IMR-90 (cell line): ENCODE results near the gene GCSAM. TPM values are rescaled to one million over a fixed set of nuclear protein-coding genes. Genes with fewer than 3 reads are reported as not detected.

Experiments
- ATAC-seq: fragments of 200-7000 bp; cut with Tn5 transposase; 2 replicates; pipeline ENCODE4 v1.9.1; 2020; ENCODE audit warnings: low read depth, mild to moderate bottlenecking, moderate library complexity
- BruUV-seq: library from RNA; stranded (reverse); fragments of 400-500 nt; replicated peaks from 2 replicates; lab custom pipeline; 2021; lab: Mats Ljungman, UMichigan
- CTCF ChIA-PET: fragments of 300-600 bp; formaldehyde crosslinking; extraction: SDS; loops from one replicate; lab custom pipeline; 2021; ENCODE audit warnings: antibody characterized with exemption; lab: Yijun Ruan, JAX
- POLR2A ChIA-PET: fragments of 300-600 bp; sonication (Branson Sonifier 250); formaldehyde crosslinking; loops from one replicate; lab custom pipeline; 2022; ENCODE audit warnings: antibody characterized with exemption; ENCODE audit not compliant: unreplicated experiment; lab: Charles Lee
- DNase-seq: peaks from one replicate; pipeline ENCODE4 v3.0.0; 2013
- H2AFZ ChIP-seq: replicated peaks from 2 replicates; pipeline ENCODE3; 2013; ENCODE audit warnings: low read length, mild to moderate bottlenecking; ENCODE audit not compliant: poor library complexity
- H2AK5ac ChIP-seq: 2 replicates; pipeline ENCODE4 v1.6.1; 2013; ENCODE audit warnings: low read depth, low read length, inconsistent platforms
- H2AK9ac ChIP-seq: replicated peaks from 2 replicates; pipeline ENCODE3; 2013; ENCODE audit warnings: mild to moderate bottlenecking, low read depth, low read length, moderate library complexity; ENCODE audit not compliant: poor library complexity
- H2BK120ac ChIP-seq: 2 replicates; pipeline ENCODE4 v1.6.1; 2013; ENCODE audit warnings: low read depth, low read length, inconsistent platforms
- H2BK15ac ChIP-seq: 3 replicates; pipeline ENCODE4 v1.6.1; 2013; ENCODE audit warnings: low read depth, low read length, inconsistent platforms
- H2BK20ac ChIP-seq: 2 replicates; pipeline ENCODE4 v1.6.1; 2013; ENCODE audit warnings: low read depth, mild to moderate bottlenecking, inconsistent platforms, low read length, moderate library complexity
- H2BK5ac ChIP-seq: 2 replicates; pipeline ENCODE4 v1.6.1; 2013; ENCODE audit warnings: mild to moderate bottlenecking, low read depth, low read length, inconsistent platforms; ENCODE audit not compliant: poor library complexity, severe bottlenecking
- H3K14ac ChIP-seq: replicated peaks from 2 replicates; pipeline ENCODE4 v1.6.1; 2013; ENCODE audit warnings: low read depth, low read length, inconsistent platforms
- H3K18ac ChIP-seq: 2 replicates; pipeline ENCODE4 v1.6.1; 2013; ENCODE audit warnings: low read depth, low read length, control low read depth
- H3K23ac ChIP-seq: 2 replicates; pipeline ENCODE4 v1.6.1; 2013; ENCODE audit warnings: low read depth, low read length, inconsistent platforms
- H3K27ac ChIP-seq: 2 replicates; pipeline ENCODE4 v1.5.1; 2013; ENCODE audit warnings: mild to moderate bottlenecking, control low read depth, low read length; ENCODE audit not compliant: insufficient read depth
- H3K27me3 ChIP-seq: 2 replicates; pipeline ENCODE4 v1.6.1; 2013; ENCODE audit warnings: low read length; ENCODE audit not compliant: control insufficient read depth, insufficient read depth
- H3K36me3 ChIP-seq: 2 replicates; pipeline ENCODE4 v1.6.1; 2013; ENCODE audit warnings: low read length, mixed read lengths; ENCODE audit not compliant: control insufficient read depth, insufficient read depth
- H3K4ac ChIP-seq: 2 replicates; pipeline ENCODE4 v1.6.1; 2013; ENCODE audit warnings: low read depth, low read length, inconsistent platforms
- H3K4me1 ChIP-seq: 2 replicates; pipeline ENCODE4 v1.6.1; 2013; ENCODE audit warnings: low read length, mixed read lengths; ENCODE audit not compliant: control insufficient read depth, insufficient read depth
- H3K4me2 ChIP-seq: 2 replicates; pipeline ENCODE4 v1.6.1; 2013; ENCODE audit warnings: low read depth, mild to moderate bottlenecking, control low read depth, low read length, moderate library complexity
- H3K4me3 ChIP-seq: 2 replicates; pipeline ENCODE4 v1.5.1; 2013; ENCODE audit warnings: low read depth, mild to moderate bottlenecking, control low read depth, low read length, moderate library complexity; ENCODE audit not compliant: insufficient read depth
- H3K56ac ChIP-seq: 2 replicates; pipeline ENCODE4 v1.6.1; 2013; ENCODE audit warnings: low read length, inconsistent platforms; ENCODE audit not compliant: insufficient read depth; ENCODE audit errors: extremely low read depth
- H3K79me1 ChIP-seq, 2 experiments: 2 replicates each; pipeline ENCODE4 v1.6.1; 2013; ENCODE audit warnings: low read length in 2 of 2, inconsistent platforms in 1 of 2, low read depth in 1 of 2
- H3K9ac ChIP-seq: 2 replicates; pipeline ENCODE4 v1.6.1; 2013; ENCODE audit warnings: low read depth, low read length, control low read depth
- H3K9me1 ChIP-seq: 2 replicates; pipeline ENCODE4 v1.6.1; 2013; ENCODE audit warnings: low read length, inconsistent platforms; ENCODE audit not compliant: insufficient read depth
- H3K9me3 ChIP-seq: 2 replicates; pipeline ENCODE4 v1.6.1; 2013; ENCODE audit warnings: low read length; ENCODE audit not compliant: control insufficient read depth, insufficient read depth
- H4K20me1 ChIP-seq: 2 replicates; pipeline ENCODE4 v1.6.1; 2013; ENCODE audit warnings: low read length, inconsistent platforms; ENCODE audit not compliant: insufficient read depth
- H4K5ac ChIP-seq: 2 replicates; pipeline ENCODE4 v1.6.1; 2013; ENCODE audit warnings: mild to moderate bottlenecking, low read depth, low read length, control low read depth
- H4K8ac ChIP-seq, 2 experiments: 2 replicates each; pipeline ENCODE4 v1.6.1; 2013; ENCODE audit warnings: low read depth in 2 of 2, low read length in 2 of 2, control low read depth in 1 of 2, inconsistent platforms in 1 of 2
- H4K91ac ChIP-seq: 2 replicates; pipeline ENCODE4 v1.6.1; 2013; ENCODE audit warnings: low read depth, low read length, inconsistent platforms; ENCODE audit not compliant: insufficient read depth
- CEBPB ChIP-seq: IDR thresholded peaks from 2 replicates; pipeline ENCODE4 v1.6.1; 2012; ENCODE audit warnings: low read depth, low read length, improper control_type of control experiment
- POLR2A ChIP-seq: IDR thresholded peaks from 2 replicates; pipeline ENCODE4 v1.6.1; 2012; ENCODE audit warnings: mild to moderate bottlenecking, low read depth, low read length
- WGBS, 2 experiments: methylation state at CpG; one replicate each; pipeline versions ENCODE4 v1.1.5 to v1.1.7; 2013; ENCODE audit warnings: missing lambda C conversion rate in 2 of 2; ENCODE audit not compliant: insufficient read length in 1 of 2; ENCODE audit errors: extremely low coverage in 2 of 2; 5-methylcytosine and 5-hydroxymethylcytosine counted together
- dilution Hi-C: fragments of 300-500 bp; cut with HindIII; formaldehyde crosslinking; loops from one replicate; pipeline ENCODE4 v1.14.3; 2018; ENCODE audit warnings: low sequenced_read_pairs; ENCODE audit not compliant: unreplicated experiment
- in situ Hi-C: fragments of 300-500 bp; cut with MboI; formaldehyde crosslinking; loops from 3 replicates; pipeline ENCODE4 v1.14.3; 2019; ENCODE audit warnings: low sequenced_read_pairs, inconsistent platforms, mixed read lengths
- intact Hi-C: fragments of 100-400 bp; cut with micrococcal nuclease; formaldehyde crosslinking; loops from 2 replicates; pipeline ENCODE4 v1.10.0; 2022
- polyA plus RNA-seq, 3 experiments: library from polyadenylated mRNA; depleted of rRNA; stranded (reverse); fragments of >200 nt; gene quantifications; 2 replicates each; pipeline ENCODE4 v1.2.3, GENCODE V29; 2012; ENCODE audit warnings: low replicate concordance in 1 of 3
- total RNA-seq: library from RNA; depleted of rRNA; stranded (reverse); fragments of >200 nt; gene quantifications from 2 replicates; pipeline ENCODE4 v1.2.3, GENCODE V29; 2012

GCSAM gene
- total and polyA plus RNA-seq, 2 of the 4 experiments (the other 2 are of a cell fraction) = not detected

- Histone ChIP-seq H2AK9ac (no peak overlapping the region), H2AFZ (no peak overlapping the region), H4K8ac (no peak overlapping the region), H3K27me3 (no peaks in the 10 kb centered on the region), H4K5ac (no peak overlapping the region), H2BK20ac (no peak overlapping the region), H3K9ac (no peak overlapping the region), H3K4ac (no peak overlapping the region), H2BK15ac (no peak overlapping the region), H2AK5ac (no peak overlapping the region), H3K4me2 (no peak overlapping the region), H3K14ac (no peak overlapping the region), H3K23ac (no peak overlapping the region), H3K56ac (no peak overlapping the region), H4K20me1 (no peaks in the 10 kb centered on the region), H4K91ac (no peak overlapping the region), H3K27ac (no peak overlapping the region), H2BK120ac (no peak overlapping the region), H3K79me1 (no peaks in the 10 kb centered on the region), H3K9me3 (no peaks in the 10 kb centered on the region), H3K9me1 (no peaks in the 10 kb centered on the region), H3K18ac (no peak overlapping the region), H3K4me1 (no peaks in the 10 kb centered on the region), H3K4me3 (no peak overlapping the region), H2BK5ac (no peak overlapping the region), H3K36me3 (no peaks in the 10 kb centered on the region)
- no peak for TF ChIP-seq CEBPB
- no peak for TF ChIP-seq POLR2A
- no TSS peak for BruUV-seq
- intact Hi-C loops = no loop called here
- CTCF ChIA-PET = no interaction called here
- no peak for ATAC-seq
- dilution Hi-C loops = no loop called here
- POLR2A ChIA-PET = no interaction called here
- DNase-seq = no peak
- in situ Hi-C loops = loop anchor here (25.0 kb wide), 1 partner anchor 369 kb away; no protein-coding TSS in a partner anchor
- WGBS, 2 experiments = no CpG with 5 or more reads among the region's 1 CpG
These were observed 10.2 kb upstream of the GCSAM start for GRCh38 chr3:112143251-112143650.
